ENCODE results near the gene NEDD8.

The NEDD8 gene

GRCh38 chr14:24185741-24186140, 46.4 kb downstream of the NEDD8 start:
- TF ChIP-seq CTCF (IDR thresholded peaks at IDR 0.05; ENCODE audit: low read depth, low read length, missing control alignments), result no peak
- H3K36me3 ChIP-seq (replicated peaks), result peaks cover 60% of the 10 kb centered on the region
- H3K27ac ChIP-seq, result no peak overlapping the region
- no peak overlapping the region for H3K4me3 ChIP-seq (ENCODE audit: low read depth, low read length)
- DNase-seq, result no peak
- no peaks in the 10 kb centered on the region for H3K27me3 ChIP-seq (replicated peaks)
- in situ Hi-C loops (cut with HindIII; ENCODE audit: low pct_ligation_motif_present, low sequenced_read_pairs), result no loop called here

- no peak for TF ChIP-seq CTCF (IDR thresholded peaks at IDR 0.05; ENCODE audit: low read depth, low read length, missing control alignments)
- Histone ChIP-seq H3K27me3 (replicated peaks) (no peaks in the 10 kb centered on the region), H3K4me3 (ENCODE audit: low read depth, low read length) (no peak overlapping the region), H3K27ac (no peak overlapping the region), H3K36me3 (replicated peaks) (peaks cover 62% of the 10 kb centered on the region)
- in situ Hi-C loops (cut with HindIII; ENCODE audit: low pct_ligation_motif_present, low sequenced_read_pairs), result no loop called here
- DNase-seq, result no peak
Measured at GRCh38 chr14:24185026-24185425, 47.1 kb downstream of the NEDD8 start.

GRCh38 chr14:24184104-24184970, 47.8 kb downstream of the NEDD8 start:
- TF ChIP-seq CTCF (IDR thresholded peaks at IDR 0.05; ENCODE audit: low read depth, low read length, missing control alignments), result no peak
- Histone ChIP-seq H3K27ac (no peak overlapping the region), H3K27me3 (replicated peaks) (no peaks in the 10 kb centered on the region), H3K4me3 (ENCODE audit: low read depth, low read length) (no peak overlapping the region), H3K36me3 (replicated peaks) (peaks cover 69% of the 10 kb centered on the region)
- in situ Hi-C loops (cut with HindIII; ENCODE audit: low pct_ligation_motif_present, low sequenced_read_pairs), result no loop called here
- DNase-seq, result no peak

- in situ Hi-C loops (cut with HindIII; ENCODE audit: low pct_ligation_motif_present, low sequenced_read_pairs), result no loop called here
- H3K4me3 ChIP-seq (ENCODE audit: low read depth, low read length), result no peak overlapping the region
- H3K27me3 ChIP-seq (replicated peaks), result no peaks in the 10 kb centered on the region
- peaks cover 80% of the 10 kb centered on the region for H3K36me3 ChIP-seq (replicated peaks)
- no peak overlapping the region for H3K27ac ChIP-seq
- no peak for TF ChIP-seq CTCF (IDR thresholded peaks at IDR 0.05; ENCODE audit: low read depth, low read length, missing control alignments)
- no peak for DNase-seq
Measured at GRCh38 chr14:24183014-24183481, 49.1 kb downstream of the NEDD8 start.

GRCh38 chr14:24182110-24182882, 49.9 kb downstream of the NEDD8 start:
- no peak for DNase-seq
- Histone ChIP-seq H3K4me3 (ENCODE audit: low read depth, low read length) (no peak overlapping the region), H3K27me3 (replicated peaks) (no peaks in the 10 kb centered on the region), H3K27ac (no peak overlapping the region), H3K36me3 (replicated peaks) (peaks cover 82% of the 10 kb centered on the region)
- in situ Hi-C loops (cut with HindIII; ENCODE audit: low pct_ligation_motif_present, low sequenced_read_pairs), result no loop called here
- TF ChIP-seq CTCF (IDR thresholded peaks at IDR 0.05; ENCODE audit: low read depth, low read length, missing control alignments), result no peak

All from brain microvascular endothelial cell (primary cell).